Smooth muscle cell (in vitro differentiated cells): ENCODE measurements around the gene CCHCR1. TPM values are rescaled to one million over a fixed set of nuclear protein-coding genes. Genes with fewer than 3 reads are reported as not detected.
"Not testable (repeated sequence)": the region's sequence is repeated elsewhere in the genome, so short reads cannot be mapped to it uniquely, and the experiment has no call there.

Experiments
- DNase-seq: peaks from one replicate; lab custom pipeline; 2025; ENCODE audit not compliant: unreplicated experiment; lab: John Stamatoyannopoulos, UW
- H2AFZ ChIP-seq: fragments of 200-600 bp; sonication (generic); 2 replicates; pipeline ENCODE4 v1.6.0; 2016; ENCODE audit warnings: antibody characterized with exemption, low read depth, mild to moderate bottlenecking
- H3F3A ChIP-seq: fragments of 200-600 bp; sonication (generic); 2 replicates; pipeline ENCODE4 v1.6.0; 2017; ENCODE audit warnings: antibody characterized with exemption, low read depth
- H3K27ac ChIP-seq: fragments of 200-600 bp; sonication (generic); 2 replicates; pipeline ENCODE4 v1.5.1; 2016; ENCODE audit warnings: low read depth, mild to moderate bottlenecking
- H3K27me3 ChIP-seq: fragments of 200-600 bp; sonication (generic); 2 replicates; pipeline ENCODE4 v1.6.1; 2016; ENCODE audit warnings: low read depth, mild to moderate bottlenecking
- H3K36me3 ChIP-seq: fragments of 200-600 bp; sonication (generic); 2 replicates; pipeline ENCODE4 v1.5.1; 2016; ENCODE audit warnings: low read depth
- H3K4me1 ChIP-seq: fragments of 200-600 bp; sonication (generic); 2 replicates; pipeline ENCODE4 v1.5.1; 2016; ENCODE audit warnings: low read depth
- H3K4me2 ChIP-seq: fragments of 200-600 bp; sonication (generic); 2 replicates; pipeline ENCODE4 v1.6.0; 2016; ENCODE audit warnings: mild to moderate bottlenecking
- H3K4me3 ChIP-seq: fragments of 200-600 bp; sonication (generic); 2 replicates; pipeline ENCODE4 v1.5.1; 2016; ENCODE audit warnings: mild to moderate bottlenecking
- H3K79me2 ChIP-seq: fragments of 200-600 bp; sonication (generic); 2 replicates; pipeline ENCODE4 v1.6.0; 2016; ENCODE audit warnings: low read depth, mild to moderate bottlenecking
- H3K9ac ChIP-seq: fragments of 200-600 bp; sonication (generic); 2 replicates; pipeline ENCODE4 v1.6.0; 2016; ENCODE audit warnings: low read depth
- H3K9me3 ChIP-seq: fragments of 200-600 bp; sonication (generic); replicated peaks from 2 replicates; pipeline ENCODE4 v1.5.1; 2016; ENCODE audit warnings: low read depth
- H4K20me1 ChIP-seq: fragments of 200-600 bp; sonication (generic); 2 replicates; pipeline ENCODE4 v1.6.0; 2016; ENCODE audit warnings: low read depth
- CTCF ChIP-seq: fragments of 200-600 bp; sonication (generic); IDR thresholded peaks from 2 replicates; pipeline ENCODE4 v1.5.1; 2017; ENCODE audit warnings: borderline replicate concordance, mild to moderate bottlenecking, antibody characterized with exemption; ENCODE audit not compliant: insufficient read depth, poor library complexity, severe bottlenecking
- WGBS: methylation state at CpG from one replicate; pipeline ENCODE4 v1.1.7; 2016; ENCODE audit warnings: low lambda C conversion rate; 5-methylcytosine and 5-hydroxymethylcytosine counted together
- polyA plus RNA-seq: library from polyadenylated mRNA; unstranded; fragments of >200 nt; fragmentation: Nextera tagmentation; extraction: Ambion mirVana; gene quantifications from 2 replicates; pipeline ENCODE4 v1.2.1, GENCODE V29; 2016
- total RNA-seq: library from RNA; depleted of rRNA; stranded (reverse); fragments of >200 nt; gene quantifications from 2 replicates; pipeline ENCODE4 v1.2.3, GENCODE V29; 2014

CCHCR1 gene
- total and polyA plus RNA-seq, 2 experiments from 2014 or later: 8.2 to 15.0 TPM

GRCh38 chr6:31170600-31170881, 12.9 kb upstream of the CCHCR1 start, which contains the start of gene POU5F1:
POU5F1 (minus strand) TSS chr6:31170682; CDS start chr6:31170620, 62 bp downstream.
- Histone ChIP-seq H3K4me3 (no peak within 1 kb of the TSS), H2AFZ (no peak within 1 kb of the TSS), H3K9me3 (no peaks in the 10 kb centered on the region), H3K27ac (no peak within 1 kb of the TSS), H3K4me2 (no peak within 1 kb of the TSS), H3K79me2 (no peaks in the 10 kb centered on the region), H3K4me1 (peaks cover 6% of the 10 kb centered on the region), H3K27me3 (peaks cover 27% of the 10 kb centered on the region), H3F3A (no peaks in the 10 kb centered on the region), H4K20me1 (no peaks in the 10 kb centered on the region), H3K36me3 (no peaks in the 10 kb centered on the region), H3K9ac (no peak within 1 kb of the TSS)
- 42% methylated on average over 9 of the region's 9 CpGs for WGBS
- no peak for TF ChIP-seq CTCF
- DNase-seq: no peak

- not testable (repeated sequence) for H3K4me2 ChIP-seq, H3K4me1 ChIP-seq, H4K20me1 ChIP-seq, H3K9me3 ChIP-seq, H3K4me3 ChIP-seq, H3K36me3 ChIP-seq, H3F3A ChIP-seq, DNase-seq, H3K79me2 ChIP-seq, H3K9ac ChIP-seq, H3K27ac ChIP-seq, H2AFZ ChIP-seq
- peaks cover 27% of the 10 kb centered on the region for H3K27me3 ChIP-seq
- 40% methylated on average over 22 of the region's 23 CpGs for WGBS
Measured at GRCh38 chr6:31169858-31170599, 12.4 kb upstream of the CCHCR1 start.

- Histone ChIP-seq H3K27me3 (peaks cover 27% of the 10 kb centered on the region), H3K4me2 (no peak overlapping the region), H3K9ac (no peak overlapping the region), H4K20me1 (no peaks in the 10 kb centered on the region), H2AFZ (no peak overlapping the region), H3K27ac (no peak overlapping the region), H3K4me1 (peaks cover 6% of the 10 kb centered on the region), H3K4me3 (no peak overlapping the region), H3K36me3 (no peaks in the 10 kb centered on the region), H3K79me2 (no peaks in the 10 kb centered on the region), H3K9me3 (no peaks in the 10 kb centered on the region), H3F3A (no peaks in the 10 kb centered on the region)
- WGBS: 28% methylated on average over 10 of the region's 10 CpGs
- no peak for TF ChIP-seq CTCF
- DNase-seq: no peak
Measured at GRCh38 chr6:31169123-31169857, 11.7 kb upstream of the CCHCR1 start.

GRCh38 chr6:31168606-31169005, 11.0 kb upstream of the CCHCR1 start:
- H3K9me3 ChIP-seq: no peaks in the 10 kb centered on the region
- no peak overlapping the region for H3K9ac ChIP-seq
- H3K36me3 ChIP-seq: no peaks in the 10 kb centered on the region
- no peak for DNase-seq
- no peak overlapping the region for H3K4me2 ChIP-seq
- peaks cover 6% of the 10 kb centered on the region for H3K4me1 ChIP-seq
- H2AFZ ChIP-seq: no peak overlapping the region
- no peak overlapping the region for H3K27ac ChIP-seq
- no peaks in the 10 kb centered on the region for H4K20me1 ChIP-seq
- no peaks in the 10 kb centered on the region for H3F3A ChIP-seq
- peaks cover 27% of the 10 kb centered on the region for H3K27me3 ChIP-seq
- no peaks in the 10 kb centered on the region for H3K79me2 ChIP-seq
- TF ChIP-seq CTCF: no peak
- 8% methylated on average over 3 of the region's 3 CpGs for WGBS
- no peak overlapping the region for H3K4me3 ChIP-seq
